ENCODE results near the gene MKNK2. TPM values are rescaled to one million over a fixed set of nuclear protein-coding genes. Genes with fewer than 3 reads are reported as not detected.
A peak's percentile ranks its signal among the peaks of the same experiment; 100 is the strongest.
"Not testable (repeated sequence)": the region's sequence is repeated elsewhere in the genome, so short reads cannot be mapped to it uniquely, and the experiment has no call there.

The MKNK2 gene
- total RNA-seq, 2 donors from 2014 or later = 90.3 to 107 TPM

DNA sequence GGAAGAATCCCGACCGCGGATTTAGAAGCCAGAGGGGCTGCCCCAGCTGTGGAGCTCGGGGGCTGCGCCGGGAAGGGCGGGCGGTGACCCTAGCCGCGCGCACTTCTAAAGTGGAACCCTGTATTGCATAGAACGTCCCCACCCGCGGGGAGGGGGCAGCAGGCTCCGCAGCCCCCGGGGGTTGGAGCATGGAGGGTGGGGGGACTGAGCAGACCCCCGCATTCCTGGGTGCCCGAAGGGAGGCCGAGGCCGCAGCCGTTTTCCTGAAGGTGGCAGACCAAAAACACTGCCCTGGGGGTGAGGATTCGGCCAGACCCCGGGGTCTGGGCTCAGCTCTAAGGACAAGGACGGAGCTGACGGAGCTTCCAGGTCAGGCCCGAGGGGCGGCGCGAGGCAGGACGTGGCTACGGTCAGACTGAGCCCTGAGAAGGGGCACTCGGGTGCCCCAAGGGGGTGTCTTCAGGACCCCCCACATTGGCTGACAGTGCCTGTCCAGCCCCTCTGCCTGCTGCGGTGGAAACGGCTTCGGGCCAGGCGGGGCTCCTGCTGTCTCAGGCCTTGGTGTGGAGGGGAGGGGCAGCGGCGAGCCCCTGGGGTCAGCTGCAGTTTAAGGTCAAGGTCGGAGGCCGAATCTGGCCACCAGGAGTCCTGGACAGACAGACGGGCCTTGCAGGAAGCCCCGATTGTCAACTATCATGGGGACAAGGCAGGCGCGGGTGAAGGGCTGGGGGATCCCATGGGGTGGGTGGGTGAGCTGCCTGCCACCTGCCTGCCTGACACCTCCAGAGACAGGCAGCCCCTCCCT, 12.6 kb downstream of the MKNK2 start:
- Histone ChIP-seq H3K27ac (peak overlapping the region; percentile 93 to 98), H3K4me3 (no peak overlapping the region), H3K27me3 (no peaks in the 10 kb centered on the region), H3K4me1 (peaks cover 0 to 45% of the 10 kb centered on the region in 2 donors), H3K9me3 (peaks cover 0 to 10% of the 10 kb centered on the region in 2 donors), H3K36me3 (peaks cover 54% of the 10 kb centered on the region)
- DNase-seq (ENCODE audit: low spot score) = no peak
- TF ChIP-seq, protein P1, sequence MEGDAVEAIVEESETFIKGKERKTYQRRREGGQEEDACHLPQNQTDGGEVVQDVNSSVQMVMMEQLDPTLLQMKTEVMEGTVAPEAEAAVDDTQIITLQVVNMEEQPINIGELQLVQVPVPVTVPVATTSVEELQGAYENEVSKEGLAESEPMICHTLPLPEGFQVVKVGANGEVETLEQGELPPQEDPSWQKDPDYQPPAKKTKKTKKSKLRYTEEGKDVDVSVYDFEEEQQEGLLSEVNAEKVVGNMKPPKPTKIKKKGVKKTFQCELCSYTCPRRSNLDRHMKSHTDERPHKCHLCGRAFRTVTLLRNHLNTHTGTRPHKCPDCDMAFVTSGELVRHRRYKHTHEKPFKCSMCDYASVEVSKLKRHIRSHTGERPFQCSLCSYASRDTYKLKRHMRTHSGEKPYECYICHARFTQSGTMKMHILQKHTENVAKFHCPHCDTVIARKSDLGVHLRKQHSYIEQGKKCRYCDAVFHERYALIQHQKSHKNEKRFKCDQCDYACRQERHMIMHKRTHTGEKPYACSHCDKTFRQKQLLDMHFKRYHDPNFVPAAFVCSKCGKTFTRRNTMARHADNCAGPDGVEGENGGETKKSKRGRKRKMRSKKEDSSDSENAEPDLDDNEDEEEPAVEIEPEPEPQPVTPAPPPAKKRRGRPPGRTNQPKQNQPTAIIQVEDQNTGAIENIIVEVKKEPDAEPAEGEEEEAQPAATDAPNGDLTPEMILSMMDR (IDR thresholded peaks at IDR 0.05) = no peak

DNA sequence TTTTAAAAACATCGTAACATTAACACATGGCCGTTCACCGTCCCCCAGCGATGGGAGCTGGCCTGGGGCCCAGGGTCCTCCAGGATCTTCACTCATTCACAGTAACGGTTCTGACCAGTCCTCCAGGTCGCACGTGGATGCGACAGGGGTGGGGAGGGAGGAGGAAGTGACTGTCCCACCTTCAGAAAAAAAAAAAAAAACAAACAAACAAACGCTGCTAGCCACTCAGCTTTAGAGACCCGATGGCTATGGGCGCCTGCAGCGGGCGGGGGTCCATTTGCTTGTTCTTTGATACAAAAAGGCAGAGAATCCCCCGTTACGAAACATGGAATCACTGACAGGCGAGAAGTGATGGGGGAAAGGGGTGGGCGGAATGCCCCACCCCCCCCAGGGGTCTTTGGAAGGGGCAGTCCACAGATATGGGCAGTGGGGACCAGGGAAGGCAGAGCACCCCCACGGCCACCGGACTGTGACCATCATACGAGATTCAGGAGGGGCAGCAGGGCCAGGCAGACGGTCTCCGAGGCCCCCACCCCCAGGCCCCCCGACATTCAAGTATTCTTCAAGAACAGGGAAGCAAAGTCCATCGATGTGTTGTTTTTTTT, 13.3 kb downstream of the MKNK2 start:
- H3K36me3 ChIP-seq = peaks cover 47% of the 10 kb centered on the region
- H3K9me3 ChIP-seq = peaks cover 0 to 10% of the 10 kb centered on the region in 2 donors
- TF ChIP-seq, protein P1 (IDR thresholded peaks at IDR 0.05) = no peak
- no peak overlapping the region for H3K4me3 ChIP-seq
- no peak for DNase-seq (ENCODE audit: low spot score)
- H3K27ac ChIP-seq = peak overlapping the region in 1 of 2 donors; percentile 98
- H3K4me1 ChIP-seq = peaks cover 0 to 45% of the 10 kb centered on the region in 2 donors
- H3K27me3 ChIP-seq = no peaks in the 10 kb centered on the region

DNA sequence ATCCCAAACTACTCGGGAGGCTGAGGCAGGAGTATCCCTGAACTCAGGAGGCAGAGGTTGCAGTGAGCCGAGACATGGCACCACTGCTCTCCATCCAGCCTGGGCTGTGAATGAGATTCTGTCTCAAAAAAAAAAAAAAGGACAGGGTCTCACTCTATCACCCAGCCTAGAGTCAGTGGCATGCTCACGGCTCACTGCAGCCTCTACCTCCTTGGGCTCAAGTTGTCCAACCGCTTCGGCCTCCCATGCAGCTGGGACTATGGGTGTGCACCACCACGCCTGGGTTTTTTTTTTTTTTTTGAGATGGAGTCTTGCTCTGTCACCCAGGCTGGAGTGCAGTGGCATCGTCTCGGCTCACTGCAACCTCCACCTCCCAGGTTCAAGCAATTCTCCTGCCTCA, 14.6 kb downstream of the MKNK2 start:
- H3K27ac ChIP-seq = no peak overlapping the region
- peaks cover 0 to 10% of the 10 kb centered on the region in 2 donors for H3K9me3 ChIP-seq
- TF ChIP-seq, protein P1 (IDR thresholded peaks at IDR 0.05) = no peak
- H3K36me3 ChIP-seq = peaks cover 37% of the 10 kb centered on the region
- no peak for DNase-seq (ENCODE audit: low spot score)
- H3K4me3 ChIP-seq = no peak overlapping the region
- peaks cover 0 to 47% of the 10 kb centered on the region in 2 donors for H3K4me1 ChIP-seq
- H3K27me3 ChIP-seq = no peaks in the 10 kb centered on the region

DNA sequence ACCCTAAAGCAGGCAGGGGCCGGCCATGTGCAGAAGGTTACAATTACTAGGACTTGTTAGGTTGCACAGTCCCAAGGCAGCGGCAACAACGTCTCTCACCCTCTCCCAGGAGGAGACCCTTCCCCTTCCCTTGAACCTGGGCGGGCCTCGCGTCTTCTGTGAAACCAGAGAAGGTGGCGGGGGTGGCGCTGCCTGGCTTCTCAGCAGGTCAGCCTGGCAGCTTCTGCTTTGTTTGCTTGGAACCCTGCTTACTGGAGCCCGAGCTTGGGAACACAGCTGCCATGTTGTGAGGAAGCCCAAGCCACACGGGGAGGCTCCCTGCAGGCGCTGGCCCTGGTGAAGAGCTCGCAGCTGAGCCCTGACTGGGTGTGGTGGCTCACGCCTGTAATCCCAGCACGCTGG, 15.5 kb downstream of the MKNK2 start:
- no peaks in the 10 kb centered on the region for H3K27me3 ChIP-seq
- H3K27ac ChIP-seq = no peak overlapping the region
- TF ChIP-seq, protein P1 (IDR thresholded peaks at IDR 0.05) = no peak
- peaks cover 29% of the 10 kb centered on the region for H3K36me3 ChIP-seq
- no peak overlapping the region for H3K4me3 ChIP-seq
- DNase-seq (ENCODE audit: low spot score) = no peak
- peaks cover 0 to 10% of the 10 kb centered on the region in 2 donors for H3K9me3 ChIP-seq
- peaks cover 0 to 47% of the 10 kb centered on the region in 2 donors for H3K4me1 ChIP-seq

DNA sequence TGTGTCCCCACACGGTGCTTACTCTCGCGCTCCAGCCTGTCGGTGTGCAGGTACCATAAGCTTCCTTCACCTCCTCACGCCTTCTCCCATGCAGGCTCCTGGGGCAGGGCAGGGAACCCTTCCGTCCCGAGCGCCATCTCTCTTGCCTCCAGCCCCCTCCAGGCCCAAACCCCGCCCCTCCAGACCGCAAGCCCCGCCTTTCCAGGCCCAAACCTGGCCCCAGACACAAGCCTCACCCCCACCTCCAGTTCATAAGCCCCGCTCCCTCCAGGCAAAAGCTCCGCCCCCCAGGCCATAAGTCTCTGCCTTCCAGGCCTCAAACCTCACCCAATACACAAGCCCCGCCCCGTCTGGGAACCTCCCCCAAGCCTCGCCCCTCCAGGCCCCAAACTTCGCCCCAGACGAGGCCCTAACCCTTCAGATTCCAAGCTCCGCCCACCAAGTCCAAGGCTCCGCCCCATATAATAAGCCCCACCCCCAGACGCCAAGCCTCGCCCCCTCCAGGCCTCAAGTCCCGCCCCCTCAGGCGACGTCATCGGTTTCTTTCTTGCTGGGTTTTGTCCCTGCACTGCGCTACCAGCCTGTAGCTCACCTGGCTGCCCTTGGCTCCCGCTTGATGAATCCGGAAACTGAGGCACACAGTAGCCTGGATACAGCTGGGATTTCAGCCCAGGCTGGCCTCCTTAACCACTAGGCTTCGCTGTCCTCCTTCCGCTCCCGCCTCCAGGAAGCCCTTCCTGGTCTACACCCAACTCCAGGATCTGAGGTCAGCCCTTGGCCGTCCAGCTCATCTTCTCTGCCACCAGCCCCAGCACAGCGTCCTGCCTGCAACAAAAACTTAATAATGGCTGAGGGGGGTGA, 16.1 kb downstream of the MKNK2 start:
- peak overlapping the region in 1 of 2 donors; percentile 5 for H3K27ac ChIP-seq
- no peaks in the 10 kb centered on the region for H3K27me3 ChIP-seq
- no peak overlapping the region for H3K4me3 ChIP-seq
- H3K9me3 ChIP-seq = peaks cover 0 to 10% of the 10 kb centered on the region in 2 donors
- H3K4me1 ChIP-seq = peaks cover 0 to 40% of the 10 kb centered on the region in 2 donors
- TF ChIP-seq, protein P1 (IDR thresholded peaks at IDR 0.05) = no peak
- DNase-seq (ENCODE audit: low spot score) = no peak
- H3K36me3 ChIP-seq = peaks cover 22% of the 10 kb centered on the region

DNA sequence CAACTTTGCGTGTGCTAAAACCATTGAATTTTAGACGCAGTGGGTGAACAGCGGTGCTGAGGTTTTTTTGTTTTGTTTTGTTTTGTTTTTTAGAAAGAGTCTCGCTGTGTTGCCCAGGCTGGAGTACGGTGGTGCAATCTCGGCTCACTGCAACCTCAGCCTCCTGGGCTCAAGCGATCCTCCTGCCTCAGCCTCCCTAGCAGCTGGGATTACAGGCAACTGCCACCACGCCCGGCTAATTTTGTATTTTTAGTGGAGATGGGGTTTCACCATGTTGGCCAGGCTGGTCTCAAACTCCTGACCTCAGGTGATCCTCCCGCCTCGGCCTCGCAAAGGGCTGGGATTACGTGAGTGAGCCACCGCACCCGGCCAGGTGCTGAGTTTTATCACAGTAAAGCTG, 16.8 kb downstream of the MKNK2 start:
- H3K9me3 ChIP-seq; H3K27me3 ChIP-seq; DNase-seq (ENCODE audit: low spot score); H3K4me3 ChIP-seq: not testable (repeated sequence)
- H3K4me1 ChIP-seq = peaks cover 0 to 33% of the 10 kb centered on the region in 2 donors
- peak overlapping the region in 1 of 2 donors; percentile 5 for H3K27ac ChIP-seq
- H3K36me3 ChIP-seq = peaks cover 15% of the 10 kb centered on the region
